Neural progenitor cell (in vitro differentiated cells): ENCODE results near the gene GIPC2.

ENCODE experiments used
- EZH2phosphoT487 ChIP-seq: fragments of 200-600 bp; sonication (generic); IDR thresholded peaks from 2 replicates; pipeline ENCODE4 v1.6.1; 2017; ENCODE audit warnings: antibody characterized with exemption
- TF ChIP-seq, protein P1 (sequence below): fragments of 200-600 bp; sonication (generic); IDR thresholded peaks from 2 replicates; pipeline ENCODE4 v1.5.1; 2017; ENCODE audit warnings: antibody characterized with exemption, mild to moderate bottlenecking

DNA sequence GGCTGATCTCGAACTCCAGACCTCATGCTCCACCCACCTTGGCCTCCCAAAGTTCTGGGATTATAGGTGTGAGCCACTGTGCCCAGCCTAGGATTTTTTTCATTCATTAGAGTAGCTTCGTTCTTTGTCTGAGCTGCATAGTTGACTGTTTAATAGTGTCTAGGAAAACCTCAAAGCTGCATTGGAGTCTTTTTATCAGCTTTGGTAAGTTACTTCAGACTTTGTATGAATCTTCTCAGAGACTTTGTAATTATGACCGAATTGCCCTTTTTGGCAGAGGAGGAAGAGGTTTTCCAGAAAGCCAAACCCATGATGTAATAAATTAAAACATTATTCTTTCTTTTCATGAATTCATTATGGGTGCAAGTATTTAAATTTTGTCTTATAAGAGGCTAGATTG is 35.9 kb upstream of the GIPC2 start:
- TF ChIP-seq EZH2phosphoT487, result no peak
- TF ChIP-seq, protein P1, sequence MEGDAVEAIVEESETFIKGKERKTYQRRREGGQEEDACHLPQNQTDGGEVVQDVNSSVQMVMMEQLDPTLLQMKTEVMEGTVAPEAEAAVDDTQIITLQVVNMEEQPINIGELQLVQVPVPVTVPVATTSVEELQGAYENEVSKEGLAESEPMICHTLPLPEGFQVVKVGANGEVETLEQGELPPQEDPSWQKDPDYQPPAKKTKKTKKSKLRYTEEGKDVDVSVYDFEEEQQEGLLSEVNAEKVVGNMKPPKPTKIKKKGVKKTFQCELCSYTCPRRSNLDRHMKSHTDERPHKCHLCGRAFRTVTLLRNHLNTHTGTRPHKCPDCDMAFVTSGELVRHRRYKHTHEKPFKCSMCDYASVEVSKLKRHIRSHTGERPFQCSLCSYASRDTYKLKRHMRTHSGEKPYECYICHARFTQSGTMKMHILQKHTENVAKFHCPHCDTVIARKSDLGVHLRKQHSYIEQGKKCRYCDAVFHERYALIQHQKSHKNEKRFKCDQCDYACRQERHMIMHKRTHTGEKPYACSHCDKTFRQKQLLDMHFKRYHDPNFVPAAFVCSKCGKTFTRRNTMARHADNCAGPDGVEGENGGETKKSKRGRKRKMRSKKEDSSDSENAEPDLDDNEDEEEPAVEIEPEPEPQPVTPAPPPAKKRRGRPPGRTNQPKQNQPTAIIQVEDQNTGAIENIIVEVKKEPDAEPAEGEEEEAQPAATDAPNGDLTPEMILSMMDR, result no peak
